Breast epithelium (tissue), 4 donors: ENCODE data around the gene CERS1. TPM values are rescaled to one million over a fixed set of nuclear protein-coding genes. Genes with fewer than 3 reads are reported as not detected.

Experiments
- DNase-seq, 2 donors: peaks; one replicate each; pipeline ENCODE4 v3.0.0-alpha.2; 2019; ENCODE audit warnings: low spot score in 2 of 2
- H3K27ac ChIP-seq, 2 donors: fragments of 200-600 bp; sonication (generic) in 1 of 2; one replicate each; pipeline ENCODE4 v1.5.1; 2016 to 2019; ENCODE audit warnings: mild to moderate bottlenecking in 1 of 2
- H3K27me3 ChIP-seq, 2 donors: fragments of 200-600 bp; sonication (generic) in 1 of 2; one replicate each; pipeline versions ENCODE4 v1.5.1 to v1.6.0; 2017 to 2019; ENCODE audit warnings: control low read depth in 1 of 2, mild to moderate bottlenecking in 1 of 2
- H3K36me3 ChIP-seq: fragments of 200-600 bp; one replicate; pipeline ENCODE4 v1.5.1; 2019
- H3K4me1 ChIP-seq, 2 donors: fragments of 200-600 bp; sonication (generic); one replicate each; pipeline ENCODE4 v1.5.1; 2016 to 2019; ENCODE audit warnings: control low read depth in 1 of 2
- H3K4me3 ChIP-seq, 3 donors: fragments of 200-600 bp; sonication (generic); 1 replicate in 2 of 3; 2 replicates in 1 of 3; pipeline ENCODE4 v1.5.1; 2016 to 2019; ENCODE audit warnings: mild to moderate bottlenecking in 3 of 3, moderate library complexity in 2 of 3
- H3K9me3 ChIP-seq, 2 donors: fragments of 200-600 bp; sonication (generic) in 1 of 2; one replicate each; pipeline ENCODE4 v1.5.1; 2016 to 2019; ENCODE audit warnings: control low read depth in 1 of 2
- CTCF ChIP-seq, 3 donors: fragments of 450-650 bp; IDR thresholded peaks; one replicate each; pipeline ENCODE4 v1.5.1; 2016 to 2017; ENCODE audit warnings: antibody characterized with exemption in 3 of 3, mild to moderate bottlenecking in 3 of 3, moderate library complexity in 3 of 3
- POLR2A ChIP-seq: fragments of 450-650 bp; IDR thresholded peaks from one replicate; pipeline ENCODE4 v1.6.1; 2016; ENCODE audit warnings: antibody characterized with exemption, mild to moderate bottlenecking, moderate library complexity
- POLR2AphosphoS5 ChIP-seq, 3 donors: sonication (generic); formaldehyde crosslinking; IDR thresholded peaks; one replicate each; pipeline ENCODE4 v1.6.1; 2017; ENCODE audit warnings: antibody characterized with exemption in 3 of 3
- intact Hi-C: fragments of 100-400 bp; cut with DNase I; formaldehyde crosslinking; loops from one replicate; pipeline ENCODE4 v1.15.1; 2023; ENCODE audit warnings: low total_unique reads
- total RNA-seq, 3 donors: library from RNA; depleted of rRNA; stranded (reverse); fragments of >200 nt; gene quantifications; one replicate each; pipeline ENCODE4 v1.1.0, GENCODE V29; 2016

The CERS1 gene
- total RNA-seq, 3 donors from 2014 or later = 0.29 to 0.66 TPM; not detected in 1

GRCh38 chr19:18862976-18863842, 32.7 kb downstream of the CERS1 start:
- intact Hi-C loops = loop anchor here (10.0 kb wide), 1 partner anchor 268 kb away; no protein-coding TSS in a partner anchor
- H3K27ac ChIP-seq = no peak overlapping the region
- no peak for DNase-seq
- TF ChIP-seq POLR2AphosphoS5 (IDR thresholded peaks at IDR 0.05) (no peak), CTCF (IDR thresholded peaks at IDR 0.05) (no peak), POLR2A (no peak)
- no peak overlapping the region for H3K4me3 ChIP-seq
- H3K27me3 ChIP-seq = no peaks in the 10 kb centered on the region
- H3K9me3 ChIP-seq = no peaks in the 10 kb centered on the region
- no peaks in the 10 kb centered on the region for H3K4me1 ChIP-seq
- H3K36me3 ChIP-seq = peaks cover 29% of the 10 kb centered on the region

- peaks cover 29% of the 10 kb centered on the region for H3K36me3 ChIP-seq
- H3K4me3 ChIP-seq = no peak overlapping the region
- intact Hi-C loops = loop anchor here (10.0 kb wide), 1 partner anchor 267 kb away; no protein-coding TSS in a partner anchor
- no peak for DNase-seq
- H3K9me3 ChIP-seq = no peaks in the 10 kb centered on the region
- H3K27me3 ChIP-seq = no peaks in the 10 kb centered on the region
- TF ChIP-seq CTCF (IDR thresholded peaks at IDR 0.05) (no peak), POLR2A (no peak), POLR2AphosphoS5 (IDR thresholded peaks at IDR 0.05) (no peak)
- no peaks in the 10 kb centered on the region for H3K4me1 ChIP-seq
- no peak overlapping the region for H3K27ac ChIP-seq
Observed at GRCh38 chr19:18861917-18862316, 34.0 kb downstream of the CERS1 start.

- H3K4me1 ChIP-seq = no peaks in the 10 kb centered on the region
- H3K9me3 ChIP-seq = no peaks in the 10 kb centered on the region
- no peak for DNase-seq
- H3K36me3 ChIP-seq = peaks cover 29% of the 10 kb centered on the region
- no peak overlapping the region for H3K4me3 ChIP-seq
- TF ChIP-seq POLR2AphosphoS5 (IDR thresholded peaks at IDR 0.05) (no peak), CTCF (IDR thresholded peaks at IDR 0.05) (no peak), POLR2A (no peak)
- no peak overlapping the region for H3K27ac ChIP-seq
- H3K27me3 ChIP-seq = no peaks in the 10 kb centered on the region
- intact Hi-C loops = loop anchor here (10.0 kb wide), 1 partner anchor 266 kb away; no protein-coding TSS in a partner anchor
Observed at GRCh38 chr19:18861235-18861634, 34.7 kb downstream of the CERS1 start.

GRCh38 chr19:18860725-18861124, 35.2 kb downstream of the CERS1 start:
- Histone ChIP-seq H3K27ac (no peak overlapping the region), H3K9me3 (no peaks in the 10 kb centered on the region), H3K4me1 (no peaks in the 10 kb centered on the region), H3K27me3 (no peaks in the 10 kb centered on the region), H3K4me3 (no peak overlapping the region), H3K36me3 (peaks cover 29% of the 10 kb centered on the region)
- DNase-seq = no peak
- intact Hi-C loops = loop anchor here (10.0 kb wide), 1 partner anchor 266 kb away; no protein-coding TSS in a partner anchor
- TF ChIP-seq CTCF (IDR thresholded peaks at IDR 0.05) (no peak), POLR2A (no peak)

GRCh38 chr19:18860302-18860700, 35.7 kb downstream of the CERS1 start:
- intact Hi-C loops = loop anchor here (10.0 kb wide), 1 partner anchor 266 kb away; no protein-coding TSS in a partner anchor
- Histone ChIP-seq H3K36me3 (peaks cover 29% of the 10 kb centered on the region), H3K27me3 (no peaks in the 10 kb centered on the region), H3K27ac (no peak overlapping the region), H3K4me1 (no peaks in the 10 kb centered on the region), H3K4me3 (no peak overlapping the region), H3K9me3 (no peaks in the 10 kb centered on the region)
- TF ChIP-seq POLR2A (no peak), CTCF (IDR thresholded peaks at IDR 0.05) (no peak), POLR2AphosphoS5 (IDR thresholded peaks at IDR 0.05) (no peak)
- DNase-seq = no peak
